ENCODE measurements around the gene CARF.
A peak's percentile ranks its signal among the peaks of the same experiment; 100 is the strongest.
"Not testable (repeated sequence)": the region's sequence is repeated elsewhere in the genome, so short reads cannot be mapped to it uniquely, and the experiment has no call there.

The CARF gene

DNA sequence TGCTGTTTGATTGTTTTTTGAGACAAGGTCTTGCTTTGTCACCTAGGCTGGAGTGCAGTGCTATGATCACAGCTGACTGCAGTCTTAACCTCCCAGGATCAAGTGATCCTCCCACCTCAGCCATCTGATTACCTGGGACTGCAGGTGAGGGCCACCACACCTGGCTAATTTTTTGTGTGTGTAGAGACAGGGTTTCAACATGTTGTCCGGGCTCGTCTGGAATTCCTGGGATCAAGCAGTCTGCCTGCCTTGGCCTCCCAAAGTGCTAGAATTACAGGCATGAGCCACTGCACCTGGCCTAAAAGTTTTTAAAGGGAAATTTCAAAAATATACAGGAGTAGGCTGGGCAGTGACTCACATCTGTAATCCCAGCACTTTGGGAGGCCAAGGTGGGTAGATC lies 22.4 kb downstream of the CARF start:
- DNase-seq, result no peak

DNA sequence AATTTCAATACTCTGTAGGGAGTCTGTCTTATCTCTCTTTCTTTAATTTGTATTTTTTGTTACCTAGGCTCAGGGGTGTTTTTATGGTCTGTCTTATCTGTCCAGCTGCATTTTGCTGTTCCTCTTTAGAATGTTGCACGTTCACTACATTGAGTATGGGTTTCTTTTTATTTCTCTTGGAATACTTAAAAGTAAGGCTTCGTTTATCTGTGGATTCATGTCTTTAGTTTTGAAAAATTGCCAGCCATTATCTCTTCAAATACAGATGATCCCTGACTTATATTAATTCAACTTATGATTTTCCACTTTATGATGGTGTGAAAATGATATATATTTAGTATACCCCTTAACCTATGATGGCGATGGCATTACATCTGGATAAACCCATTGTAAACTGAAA lies 26.9 kb downstream of the CARF start:
- DNase-seq, result no peak

DNA sequence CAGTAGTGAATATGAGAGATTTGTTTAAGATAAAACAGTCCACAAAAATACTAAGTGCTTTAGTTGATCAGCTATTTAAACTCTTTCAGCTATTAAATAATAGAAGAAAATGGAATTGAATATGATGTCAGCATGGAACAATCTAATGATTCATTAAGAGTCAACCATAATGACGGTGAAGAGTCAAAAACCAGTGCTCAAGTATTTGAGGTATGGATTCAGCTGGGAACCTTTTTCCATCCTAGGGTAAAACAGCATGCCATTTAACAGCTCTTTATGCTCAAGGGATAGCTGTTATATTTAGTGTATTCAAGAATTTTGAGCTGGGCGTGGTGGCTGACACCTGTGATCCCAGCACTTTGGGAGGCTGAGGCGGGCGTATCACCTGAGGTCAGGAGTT lies 29.7 kb downstream of the CARF start:
- no peak for DNase-seq

DNA sequence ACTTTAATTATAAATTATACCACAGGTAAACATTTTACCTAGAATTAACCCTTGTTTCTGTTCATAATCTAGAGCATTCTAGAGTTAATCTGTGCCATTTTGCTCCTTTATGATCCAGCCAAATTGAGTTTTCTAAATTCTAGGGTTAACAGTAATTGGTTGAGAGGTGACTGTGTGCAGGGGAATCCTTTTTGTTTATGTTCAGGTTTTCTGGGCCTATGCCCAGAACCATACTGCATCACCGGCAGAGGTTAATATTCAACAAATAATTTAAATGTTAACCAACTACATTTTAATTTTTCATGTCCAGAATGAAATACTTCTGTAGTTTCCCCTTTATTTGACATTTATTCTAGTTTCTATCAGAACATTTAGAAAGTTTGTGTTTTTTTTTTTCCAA lies 32.3 kb downstream of the CARF start:
- no peak for DNase-seq

DNA sequence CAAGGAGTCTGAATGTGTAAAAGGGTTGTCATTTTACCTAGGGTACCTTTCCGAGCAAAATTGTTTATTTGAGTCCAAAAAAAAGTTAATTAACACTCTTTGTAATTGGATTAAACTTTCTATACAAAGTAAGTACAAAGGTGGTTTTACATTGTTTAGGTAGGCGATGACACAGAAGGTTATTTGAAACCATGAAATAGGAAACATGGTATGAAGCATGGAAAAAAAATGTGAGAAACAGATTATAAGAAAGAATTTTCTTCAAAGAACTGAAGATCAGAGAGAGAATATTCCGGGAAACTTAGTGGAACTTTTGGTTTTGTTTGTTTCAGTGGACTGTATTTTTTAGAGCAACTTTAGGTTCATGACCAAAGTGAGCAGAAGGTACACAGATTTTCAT lies 32.7 kb downstream of the CARF start:
- DNase-seq, result no peak

DNA sequence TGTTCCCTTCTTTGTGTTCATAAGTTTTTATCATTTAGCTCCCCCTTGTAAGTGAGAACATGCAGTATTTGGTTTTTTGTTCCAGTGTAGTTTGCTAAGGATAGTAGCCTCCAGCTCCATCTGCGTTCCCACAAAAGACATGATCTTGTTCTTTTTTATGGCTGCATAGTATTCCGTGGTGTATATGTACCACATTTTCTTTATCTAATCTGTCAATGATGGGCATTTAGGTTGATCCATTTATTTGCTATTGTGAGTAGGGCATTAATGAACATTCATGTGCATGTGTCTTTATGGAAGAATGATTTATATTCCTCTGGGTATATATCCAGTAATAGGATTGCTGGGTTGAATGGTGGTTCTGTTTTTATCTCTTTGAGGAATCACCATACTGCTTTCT lies 33.4 kb downstream of the CARF start:
- DNase-seq, result no peak

DNA sequence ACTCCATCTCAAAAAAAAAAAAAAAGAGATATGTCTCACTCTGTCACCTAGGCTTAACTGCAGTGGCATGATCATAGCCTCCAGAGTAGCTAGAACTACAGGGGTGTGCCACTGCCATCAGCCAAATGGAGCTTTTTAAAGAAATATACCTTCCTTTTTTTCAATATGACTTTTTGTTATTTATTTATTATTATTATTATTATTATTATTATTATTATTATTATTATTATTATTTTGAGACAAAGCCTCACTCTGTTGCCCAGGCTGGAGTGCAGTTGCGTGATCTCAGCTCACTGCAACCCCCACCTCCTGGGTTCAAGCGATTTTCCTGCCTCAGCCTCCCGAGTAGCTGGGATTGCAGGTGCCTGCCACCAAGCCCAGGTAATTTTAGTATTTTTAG lies 37.3 kb downstream of the CARF start:
- not testable (repeated sequence) for DNase-seq

DNA sequence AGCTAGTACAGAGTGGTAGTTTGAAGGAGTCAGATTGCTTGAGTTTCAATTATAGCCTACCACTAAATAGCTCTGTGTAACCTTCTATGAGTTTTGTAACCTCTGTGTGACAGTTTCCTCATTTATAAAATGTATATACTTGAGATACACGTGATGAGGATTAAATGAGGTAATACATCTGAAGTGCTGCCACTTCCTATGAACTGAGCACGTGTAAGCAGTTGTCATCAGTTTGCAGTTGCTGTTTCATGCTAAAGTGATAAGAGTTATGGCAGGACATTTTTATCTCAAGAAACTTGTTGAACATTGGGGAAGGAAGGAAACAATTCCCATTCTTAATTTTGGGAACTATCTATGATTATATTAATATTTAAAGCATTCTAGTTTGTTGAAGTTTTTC lies 38.5 kb downstream of the CARF start:
- DNase-seq, result no peak

DNA sequence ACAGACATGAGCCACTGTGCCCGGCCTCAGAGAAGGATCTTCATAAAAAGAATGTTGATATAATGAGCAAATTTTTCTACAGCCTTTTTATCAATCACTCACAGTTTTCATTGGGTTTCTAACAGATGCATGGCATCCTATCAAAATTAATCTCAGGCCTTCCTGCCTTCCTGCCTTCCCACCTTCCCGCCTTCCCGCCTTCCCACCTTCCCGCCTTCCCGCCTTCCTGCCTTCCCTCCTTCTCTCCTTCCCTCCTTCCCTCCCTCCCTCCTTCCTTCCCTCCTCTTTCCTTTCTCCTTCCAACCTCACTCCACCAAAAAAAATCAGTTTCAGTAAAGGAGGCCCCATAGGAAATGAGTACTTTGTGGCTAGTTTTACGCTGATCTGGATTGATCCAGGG lies 48.4 kb downstream of the CARF start:
- no peak for DNase-seq

DNA sequence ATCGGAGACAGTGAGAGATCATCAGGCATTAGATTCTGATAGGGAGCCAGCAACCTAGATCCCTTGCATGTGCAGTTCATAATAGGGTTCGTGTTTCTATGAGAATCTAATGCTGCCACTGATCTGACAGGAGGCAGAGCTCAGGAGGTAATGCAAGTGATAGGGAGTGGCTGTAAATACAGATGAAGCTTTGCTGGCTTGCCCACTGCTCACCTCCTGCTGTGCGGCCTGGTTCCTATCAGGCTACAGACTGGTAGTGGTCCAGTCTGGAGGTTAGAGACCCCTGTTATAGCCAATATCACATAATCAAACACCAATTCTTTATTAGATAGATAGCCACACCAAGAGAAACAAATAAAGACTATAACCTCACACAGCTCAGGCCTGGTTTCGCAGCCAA lies 51.6 kb downstream of the CARF start:
- DNase-seq, result no peak

DNA sequence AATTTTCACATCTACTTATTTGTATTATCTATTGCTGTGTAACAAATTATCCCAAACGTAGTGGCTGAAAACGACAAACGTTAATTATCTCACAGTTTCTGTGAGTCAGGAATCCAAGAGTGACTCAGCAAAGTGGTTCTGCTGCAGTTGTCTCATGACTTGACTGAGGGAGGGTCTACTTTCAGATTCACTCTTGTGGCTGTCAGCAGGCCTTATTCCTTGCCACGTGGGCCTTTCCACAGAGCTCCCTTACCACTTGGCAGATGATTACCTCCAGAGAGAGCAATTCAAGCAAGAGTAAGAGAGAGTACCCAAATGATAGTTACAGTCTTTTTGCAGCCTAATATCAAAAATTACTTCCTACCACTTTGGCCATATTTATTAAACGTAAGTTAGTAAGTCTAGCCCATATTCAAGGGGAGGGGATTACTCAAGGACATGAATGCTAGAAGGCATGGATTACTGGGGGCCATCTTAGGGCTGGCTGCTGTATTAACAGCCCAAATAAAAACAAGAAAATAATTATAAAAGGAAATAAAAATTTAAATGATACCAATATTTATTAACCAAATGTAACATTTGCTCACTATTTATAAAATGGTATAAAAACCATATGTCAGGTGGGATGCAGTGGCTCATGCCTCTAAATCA lies 53.9 kb downstream of the CARF start:
- DNase-seq, result peak; percentile 25 to 31

DNA sequence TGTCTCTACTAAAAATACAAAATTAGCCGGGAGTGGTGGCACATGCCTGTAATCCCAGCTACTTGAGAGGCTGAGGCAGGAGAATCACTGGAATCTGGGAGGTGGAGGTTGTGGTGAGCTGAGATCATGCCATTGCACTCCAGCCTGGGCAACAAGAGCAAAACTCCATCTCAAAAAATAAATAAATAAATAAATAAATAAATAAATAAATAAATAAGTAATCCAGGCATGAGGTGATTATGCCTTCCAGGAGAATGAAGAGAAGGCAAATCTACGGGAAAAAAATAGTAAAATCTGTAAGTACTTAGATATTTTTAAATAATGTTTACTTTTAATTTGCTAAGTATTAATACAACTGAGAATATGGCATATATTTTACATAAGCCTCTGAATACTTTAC lies 57.3 kb downstream of the CARF start:
- not testable (repeated sequence) for DNase-seq

DNA sequence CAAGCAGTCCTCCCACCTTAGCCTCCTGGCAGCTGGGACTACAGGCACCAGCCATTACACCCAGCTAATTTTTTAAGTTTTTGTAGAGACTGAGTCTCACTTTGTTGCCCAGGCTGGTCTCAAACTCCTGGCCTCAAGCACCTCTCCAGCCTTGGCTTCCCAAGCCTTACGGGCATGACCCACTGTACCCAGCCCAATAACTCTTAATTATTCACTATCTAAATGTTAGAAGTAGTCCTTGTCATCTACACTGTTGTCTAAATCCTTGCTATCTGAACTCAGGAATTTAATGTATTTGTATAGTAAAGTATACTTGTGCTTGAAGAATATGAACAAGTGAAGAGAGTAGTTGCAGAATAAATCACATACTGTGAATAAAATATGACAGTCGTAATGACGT lies 64.7 kb downstream of the CARF start:
- no peak for DNase-seq

DNA sequence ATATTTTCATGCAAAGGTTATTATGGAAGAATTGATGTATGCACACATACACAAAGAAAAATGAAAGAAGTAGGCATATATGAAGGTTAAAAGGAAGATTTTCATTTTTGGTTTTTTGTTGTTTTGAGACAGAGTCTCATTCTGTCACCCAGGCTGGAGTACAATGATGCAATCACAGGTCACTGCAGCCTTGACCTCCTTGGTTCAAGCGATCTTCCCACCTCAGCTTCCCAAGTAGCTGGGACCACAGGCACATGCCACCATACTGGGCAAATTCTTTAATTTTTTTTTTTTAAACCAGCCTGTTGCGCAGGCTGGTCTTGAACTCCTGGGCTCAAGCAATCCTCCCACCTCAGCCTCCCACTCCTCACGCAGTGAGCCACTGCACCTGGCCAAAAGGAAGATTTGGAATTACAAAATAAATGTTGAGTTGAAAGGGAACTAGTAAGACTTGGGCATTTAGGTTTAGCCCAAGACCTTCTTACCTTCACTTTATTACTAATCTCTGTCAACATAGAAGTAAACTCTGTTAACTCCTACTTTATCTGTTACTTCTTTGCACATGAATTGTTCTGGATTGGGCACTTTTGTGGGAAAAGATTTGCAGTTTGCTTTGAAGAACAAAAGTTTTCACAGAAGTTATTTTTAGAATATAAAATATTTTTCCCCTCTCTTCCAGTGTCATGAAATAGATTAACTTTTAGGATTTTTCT lies 70.9 kb downstream of the CARF start:
- DNase-seq, result no peak

DNA sequence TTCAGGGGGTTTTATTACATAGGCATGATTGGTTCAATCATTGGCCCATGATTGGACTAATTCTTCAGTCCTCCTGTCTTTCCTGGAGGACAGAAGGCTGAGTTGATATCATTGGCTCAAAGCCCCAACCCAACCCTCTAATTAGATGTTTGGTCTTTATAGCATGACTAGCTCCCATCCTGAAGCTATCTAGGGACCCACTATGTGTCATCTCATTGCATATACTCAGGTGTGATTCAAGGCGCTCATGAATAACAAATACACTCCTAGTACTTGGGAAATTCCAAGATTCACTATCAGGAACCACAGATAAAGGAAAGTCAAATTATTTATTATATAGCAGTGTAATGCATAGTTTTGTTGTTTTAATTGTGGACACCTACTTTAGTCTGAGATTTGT lies 77.7 kb downstream of the CARF start:
- DNase-seq, result no peak

DNA sequence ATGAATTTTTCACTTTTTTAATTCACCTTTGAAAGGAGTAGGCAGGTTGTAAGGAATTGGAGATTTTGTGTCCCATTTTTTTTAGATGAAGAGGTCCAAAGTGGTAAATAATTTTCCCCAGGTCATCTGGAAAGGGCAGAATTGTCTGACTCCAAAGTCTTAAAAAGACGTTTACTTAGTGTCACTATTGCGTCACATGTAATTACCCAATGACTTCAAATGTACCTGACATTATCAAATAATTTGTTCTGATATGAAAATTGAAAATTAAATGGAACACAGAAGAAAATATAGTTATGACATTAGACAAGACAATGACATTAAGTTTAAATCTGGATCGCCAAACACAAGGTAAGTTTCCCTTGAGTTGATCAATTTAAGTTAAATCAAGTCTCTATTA lies 78.4 kb downstream of the CARF start:
- DNase-seq, result no peak

DNA sequence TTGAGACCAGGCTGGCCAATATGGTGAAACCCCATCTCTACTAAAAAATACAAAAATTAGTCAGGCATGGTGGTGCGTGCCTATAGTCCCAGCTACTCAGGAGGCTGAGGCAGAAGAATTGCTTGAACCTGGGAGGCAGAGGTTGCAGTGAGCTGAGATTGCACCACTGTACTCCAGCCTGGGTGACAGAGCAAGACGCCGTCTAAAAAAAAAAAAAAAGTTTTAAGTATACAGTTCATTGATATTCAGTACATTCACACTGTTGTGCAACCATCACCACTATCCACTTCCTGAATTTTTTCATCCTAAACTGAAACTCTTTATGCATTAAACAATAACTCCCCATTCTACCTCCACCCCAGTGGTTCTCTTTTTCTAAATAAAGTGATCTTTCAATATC lies 85.0 kb downstream of the CARF start:
- not testable (repeated sequence) for DNase-seq

DNA sequence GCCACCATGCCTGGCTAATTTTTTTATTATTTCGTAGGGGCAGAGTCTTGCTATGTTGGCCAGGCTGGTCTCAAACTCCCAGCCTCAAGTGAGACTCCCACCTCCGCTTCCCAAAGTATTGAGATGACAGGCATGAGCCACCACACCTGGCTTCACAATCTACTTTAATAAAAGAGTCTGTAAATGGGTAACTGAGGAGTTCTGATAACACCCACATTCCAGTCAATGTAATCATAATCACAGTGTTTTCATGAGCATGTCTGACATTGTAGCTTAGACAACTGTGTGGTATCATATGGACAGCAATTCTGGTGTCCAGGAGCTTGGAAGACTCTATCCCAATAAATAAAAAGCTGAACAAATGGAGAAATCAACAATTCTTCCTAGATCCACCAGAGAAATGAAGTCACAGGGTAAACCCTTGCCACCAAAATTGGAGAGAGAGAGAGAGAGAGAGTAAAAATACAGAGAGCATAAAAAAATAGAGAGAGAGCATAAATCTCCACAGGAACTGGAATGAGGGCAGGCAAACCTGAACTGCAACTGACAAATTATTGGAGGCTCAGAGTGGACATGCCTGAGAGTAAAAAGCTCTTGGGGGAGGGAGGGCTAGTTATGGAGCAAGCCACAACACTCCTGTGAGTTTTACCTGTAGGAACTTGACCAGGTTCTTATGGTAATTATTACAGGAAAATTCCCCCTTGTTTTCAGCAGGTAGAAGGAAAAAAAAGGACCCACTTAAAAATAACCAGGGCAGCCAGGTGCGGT lies 90.2 kb downstream of the CARF start:
- DNase-seq, result no peak

DNA sequence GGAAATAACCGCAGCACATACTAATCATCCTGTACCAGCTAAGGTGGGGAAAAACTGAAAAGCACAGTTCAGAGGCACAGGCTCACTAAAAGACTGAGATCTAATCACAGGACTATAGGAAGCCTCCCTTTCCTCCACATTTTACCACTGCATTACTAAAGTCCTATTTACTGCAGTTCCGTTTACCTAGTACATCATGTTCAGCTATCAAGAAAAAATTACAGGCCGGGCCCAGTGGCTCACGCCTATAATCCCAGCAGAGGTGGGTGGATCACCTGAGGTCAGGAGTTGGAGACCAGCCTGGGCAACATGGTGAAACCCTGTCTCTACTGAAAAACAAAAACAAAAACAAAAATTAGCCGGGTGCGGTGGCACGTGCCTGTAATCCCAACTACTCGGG lies 91.6 kb downstream of the CARF start:
- no peak for DNase-seq

DNA sequence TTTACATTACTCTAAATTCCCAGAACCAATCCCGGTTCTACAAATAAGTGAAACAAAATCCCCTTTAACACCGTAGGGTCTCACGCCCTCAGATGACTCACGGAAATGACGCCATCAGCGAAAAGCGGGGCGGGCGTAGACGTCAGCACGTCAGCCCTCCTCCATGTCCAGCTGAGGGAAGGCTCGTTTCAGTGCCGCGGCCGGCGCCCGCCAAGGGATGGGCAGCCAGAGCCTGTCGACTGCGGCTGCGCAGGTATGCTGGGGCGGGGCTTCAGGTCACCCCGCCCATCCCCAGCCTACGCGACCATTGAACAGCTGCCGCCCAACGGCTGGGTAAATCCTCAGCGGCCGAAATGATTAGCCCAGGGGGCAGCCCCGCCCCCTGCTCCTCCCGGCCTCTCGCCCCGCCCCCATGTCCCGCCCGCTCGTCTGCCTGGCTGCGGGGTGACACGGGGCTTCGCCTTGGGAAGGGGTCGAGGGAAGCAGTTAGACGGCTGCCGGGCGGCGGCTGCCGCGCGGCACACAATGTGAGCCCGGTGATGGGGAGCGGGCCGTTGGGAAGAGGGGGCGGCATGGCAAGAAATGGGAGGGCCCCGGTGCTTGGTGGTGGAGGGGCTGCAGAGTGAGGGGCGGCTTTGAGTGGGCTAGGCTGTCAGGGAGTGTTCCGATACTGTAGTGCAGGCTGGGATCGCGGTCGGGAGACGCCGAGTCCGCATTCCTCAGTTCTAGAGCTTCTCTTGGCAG lies 102.6 kb downstream of the CARF start, which contains the start of gene NBEAL1:
NBEAL1 (plus strand) TSS at position 420 of the 744 bp plus-strand sequence. CDS start 1,510 bp downstream, outside the sequence.
- DNase-seq, result peak; percentile 98 to 99

DNA sequence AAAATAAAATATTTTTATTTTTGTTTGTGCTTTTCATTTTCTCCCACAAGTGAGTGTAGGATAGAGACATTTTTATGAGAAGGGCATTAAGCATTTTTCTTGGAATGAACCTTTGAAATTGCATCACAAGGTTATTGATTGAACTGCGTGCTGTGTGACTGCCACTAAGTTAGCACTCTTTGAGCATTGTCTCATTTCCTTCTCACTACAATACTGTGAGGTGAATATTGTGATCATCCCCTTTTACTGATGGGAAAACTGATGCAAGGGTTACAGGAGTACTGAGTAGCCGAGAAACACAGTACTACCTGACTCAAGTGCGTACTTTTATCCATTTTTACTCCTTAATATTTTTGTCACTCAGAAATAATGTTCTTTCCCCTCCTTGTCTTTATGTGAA lies 104.6 kb downstream of the CARF start:
- DNase-seq, result no peak

DNA sequence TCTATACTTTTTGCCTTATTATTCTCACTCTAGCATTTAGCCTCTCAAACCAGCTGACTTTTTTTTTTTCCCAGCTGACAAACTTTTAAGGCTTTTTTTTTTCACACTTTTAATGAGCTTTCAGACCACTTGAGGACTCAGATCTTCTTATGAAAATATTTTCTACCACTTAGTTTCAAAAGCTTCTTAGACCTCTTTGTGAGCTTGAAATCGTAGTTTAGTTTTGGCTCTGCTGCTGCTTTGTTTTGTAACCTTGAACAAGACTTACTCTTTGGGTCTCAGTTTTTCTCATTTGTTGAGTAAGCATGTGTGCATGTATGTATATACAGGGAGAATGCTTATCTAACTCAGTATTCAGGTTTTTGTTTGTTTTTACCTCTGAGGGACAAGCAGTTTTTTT lies 106.1 kb downstream of the CARF start:
- DNase-seq, result no peak

DNA sequence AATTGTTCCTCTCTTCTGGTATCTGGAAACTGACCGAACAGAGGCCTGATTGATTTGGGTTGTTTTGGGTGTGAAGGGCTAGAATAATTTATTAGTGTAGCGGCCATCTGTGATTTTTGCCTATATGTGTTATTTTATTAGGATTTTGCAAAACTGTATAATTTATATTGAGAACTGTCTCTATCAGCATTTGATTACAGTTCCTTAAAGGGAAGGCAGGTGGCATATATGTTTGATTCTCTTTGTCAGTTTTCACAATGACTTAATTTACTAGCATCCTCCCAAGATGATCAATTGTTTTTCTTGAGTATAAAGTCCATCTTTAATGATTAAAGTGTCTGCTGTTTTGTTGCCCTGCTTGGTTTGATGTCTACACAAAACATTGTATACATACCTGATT lies 107.1 kb downstream of the CARF start:
- no peak for DNase-seq
